GM23248 (cell line): ENCODE results near the gene GAREM1.

Experiments
- EZH2 ChIP-seq: fragments of 200-600 bp; sonication (generic); IDR thresholded peaks from 2 replicates; pipeline ENCODE4 v1.6.1; 2018; ENCODE audit warnings: antibody characterized with exemption, mild to moderate bottlenecking; ENCODE audit not compliant: insufficient read depth, poor library complexity, severe bottlenecking
- EZH2phosphoT487 ChIP-seq: fragments of 200-600 bp; sonication (generic); IDR thresholded peaks from 2 replicates; pipeline ENCODE4 v1.6.1; 2018; ENCODE audit warnings: antibody characterized with exemption, moderate library complexity, mild to moderate bottlenecking, low read depth; ENCODE audit not compliant: insufficient read depth

GRCh38 chr18:32318581-32318980 lies 152.1 kb downstream of the GAREM1 start:
- TF ChIP-seq EZH2phosphoT487 = no peak
- no peak for TF ChIP-seq EZH2
